ENCODE results near the gene RLN2. TPM values are rescaled to one million over a fixed set of nuclear protein-coding genes. Genes with fewer than 3 reads are reported as not detected.
"Not testable (repeated sequence)": the region's sequence is repeated elsewhere in the genome, so short reads cannot be mapped to it uniquely, and the experiment has no call there.

RLN2 gene
- polyA plus RNA-seq (2013, experiment 1 of 4): 2.5 TPM
- 3.8 TPM for polyA plus RNA-seq (2013, experiment 2 of 4)
- 2.7 TPM for polyA plus RNA-seq (2013, experiment 3 of 4)
- polyA plus RNA-seq (2013, experiment 4 of 4): 3.9 TPM

GRCh38 chr9:5303840-5304795 lies at the start of gene RLN2:
RLN2 (minus strand) TSS chr9:5304716; CDS start chr9:5304580, 136 bp downstream.
- WGBS, 2 experiments: 77 to 78% methylated on average over 15 of the region's 50 CpGs

GRCh38 chr9:5354184-5354583 lies 49.7 kb upstream of the RLN2 start:
- Histone ChIP-seq H3K27ac (ENCODE audit: insufficient read depth, low read depth, low read length, poor library complexity, severe bottlenecking) (no peak overlapping the region), H3K36me3 (ENCODE audit: control insufficient read depth, insufficient read depth, low read length) (no peaks in the 10 kb centered on the region), H3K4me3 (ENCODE audit: insufficient read depth, low read depth, low read length) (no peak overlapping the region), H3K4me1 (ENCODE audit: control insufficient read depth, insufficient read depth, low read length) (no peaks in the 10 kb centered on the region), H3K27me3 (ENCODE audit: control insufficient read depth, insufficient read depth, low read length, poor library complexity, severe bottlenecking) (no peaks in the 10 kb centered on the region), H3K9me3 (ENCODE audit: control insufficient read depth, low read length) (no peaks in the 10 kb centered on the region)
- 87 to 91% methylated on average over 2 of the region's 2 CpGs for WGBS, 2 experiments

More at GRCh38 chr9:5303840-5304795, at the start of gene RLN2:
- H3K4me1 ChIP-seq (ENCODE audit: control insufficient read depth, insufficient read depth, low read length); H3K27ac ChIP-seq (ENCODE audit: insufficient read depth, low read depth, low read length, poor library complexity, severe bottlenecking); H3K9me3 ChIP-seq (ENCODE audit: control insufficient read depth, low read length); H3K4me3 ChIP-seq (ENCODE audit: insufficient read depth, low read depth, low read length); H3K27me3 ChIP-seq (ENCODE audit: control insufficient read depth, insufficient read depth, low read length, poor library complexity, severe bottlenecking); H3K36me3 ChIP-seq (ENCODE audit: control insufficient read depth, insufficient read depth, low read length): not testable (repeated sequence)

- Histone ChIP-seq H3K27me3 (ENCODE audit: control insufficient read depth, insufficient read depth, low read length, poor library complexity, severe bottlenecking) (no peaks in the 10 kb centered on the region), H3K9me3 (ENCODE audit: control insufficient read depth, low read length) (no peaks in the 10 kb centered on the region), H3K4me1 (ENCODE audit: control insufficient read depth, insufficient read depth, low read length) (no peaks in the 10 kb centered on the region), H3K4me3 (ENCODE audit: insufficient read depth, low read depth, low read length) (no peak overlapping the region), H3K36me3 (ENCODE audit: control insufficient read depth, insufficient read depth, low read length) (no peaks in the 10 kb centered on the region), H3K27ac (ENCODE audit: insufficient read depth, low read depth, low read length, poor library complexity, severe bottlenecking) (no peak overlapping the region)
- WGBS, 2 experiments: 86 to 100% methylated on average over 1 of the region's 1 CpG
These were observed 48.2 kb upstream of the RLN2 start for GRCh38 chr9:5352637-5353248.

GRCh38 chr9:5338992-5339981 lies 34.8 kb upstream of the RLN2 start, which contains the start of gene RLN1:
RLN1 (minus strand) TSS chr9:5339876; CDS start chr9:5339746, 130 bp downstream.
- H3K36me3 ChIP-seq (ENCODE audit: control insufficient read depth, insufficient read depth, low read length); H3K4me1 ChIP-seq (ENCODE audit: control insufficient read depth, insufficient read depth, low read length); H3K27ac ChIP-seq (ENCODE audit: insufficient read depth, low read depth, low read length, poor library complexity, severe bottlenecking); H3K9me3 ChIP-seq (ENCODE audit: control insufficient read depth, low read length); H3K27me3 ChIP-seq (ENCODE audit: control insufficient read depth, insufficient read depth, low read length, poor library complexity, severe bottlenecking); H3K4me3 ChIP-seq (ENCODE audit: insufficient read depth, low read depth, low read length): not testable (repeated sequence)
- WGBS, 2 experiments: 47 to 48% methylated on average over 14 of the region's 50 CpGs

- no peaks in the 10 kb centered on the region for H3K4me1 ChIP-seq (ENCODE audit: control insufficient read depth, insufficient read depth, low read length)
- 89 to 91% methylated on average over 3 of the region's 4 CpGs for WGBS, 2 experiments
- no peaks in the 10 kb centered on the region for H3K27me3 ChIP-seq (ENCODE audit: control insufficient read depth, insufficient read depth, low read length, poor library complexity, severe bottlenecking)
- no peak overlapping the region for H3K27ac ChIP-seq (ENCODE audit: insufficient read depth, low read depth, low read length, poor library complexity, severe bottlenecking)
- no peak overlapping the region for H3K4me3 ChIP-seq (ENCODE audit: insufficient read depth, low read depth, low read length)
- H3K36me3 ChIP-seq (ENCODE audit: control insufficient read depth, insufficient read depth, low read length): no peaks in the 10 kb centered on the region
- H3K9me3 ChIP-seq (ENCODE audit: control insufficient read depth, low read length): no peaks in the 10 kb centered on the region
These were observed 32.2 kb upstream of the RLN2 start for GRCh38 chr9:5336688-5337087.

- H3K27ac ChIP-seq (ENCODE audit: insufficient read depth, low read depth, low read length, poor library complexity, severe bottlenecking); H3K27me3 ChIP-seq (ENCODE audit: control insufficient read depth, insufficient read depth, low read length, poor library complexity, severe bottlenecking); H3K4me1 ChIP-seq (ENCODE audit: control insufficient read depth, insufficient read depth, low read length); H3K36me3 ChIP-seq (ENCODE audit: control insufficient read depth, insufficient read depth, low read length); H3K4me3 ChIP-seq (ENCODE audit: insufficient read depth, low read depth, low read length); H3K9me3 ChIP-seq (ENCODE audit: control insufficient read depth, low read length): not testable (repeated sequence)
- WGBS, 2 experiments: 83 to 95% methylated on average over 3 of the region's 3 CpGs
These were observed 26.8 kb upstream of the RLN2 start for GRCh38 chr9:5331276-5331675.

GRCh38 chr9:5326893-5327548 lies 22.5 kb upstream of the RLN2 start:
- 38 to 39% methylated on average over 10 of the region's 10 CpGs for WGBS, 2 experiments
- Histone ChIP-seq H3K27ac (ENCODE audit: insufficient read depth, low read depth, low read length, poor library complexity, severe bottlenecking) (no peak overlapping the region), H3K27me3 (ENCODE audit: control insufficient read depth, insufficient read depth, low read length, poor library complexity, severe bottlenecking) (no peaks in the 10 kb centered on the region), H3K4me3 (ENCODE audit: insufficient read depth, low read depth, low read length) (no peak overlapping the region), H3K36me3 (ENCODE audit: control insufficient read depth, insufficient read depth, low read length) (no peaks in the 10 kb centered on the region), H3K4me1 (ENCODE audit: control insufficient read depth, insufficient read depth, low read length) (no peaks in the 10 kb centered on the region), H3K9me3 (ENCODE audit: control insufficient read depth, low read length) (no peaks in the 10 kb centered on the region)

GRCh38 chr9:5326187-5326586 lies 21.7 kb upstream of the RLN2 start:
- Histone ChIP-seq H3K27ac (ENCODE audit: insufficient read depth, low read depth, low read length, poor library complexity, severe bottlenecking) (no peak overlapping the region), H3K36me3 (ENCODE audit: control insufficient read depth, insufficient read depth, low read length) (no peaks in the 10 kb centered on the region), H3K4me1 (ENCODE audit: control insufficient read depth, insufficient read depth, low read length) (no peaks in the 10 kb centered on the region), H3K4me3 (ENCODE audit: insufficient read depth, low read depth, low read length) (no peak overlapping the region), H3K9me3 (ENCODE audit: control insufficient read depth, low read length) (no peaks in the 10 kb centered on the region), H3K27me3 (ENCODE audit: control insufficient read depth, insufficient read depth, low read length, poor library complexity, severe bottlenecking) (no peaks in the 10 kb centered on the region)

GRCh38 chr9:5321601-5322000 lies 17.1 kb upstream of the RLN2 start:
- not testable (repeated sequence) for H3K4me1 ChIP-seq (ENCODE audit: control insufficient read depth, insufficient read depth, low read length); H3K27me3 ChIP-seq (ENCODE audit: control insufficient read depth, insufficient read depth, low read length, poor library complexity, severe bottlenecking); H3K36me3 ChIP-seq (ENCODE audit: control insufficient read depth, insufficient read depth, low read length); H3K4me3 ChIP-seq (ENCODE audit: insufficient read depth, low read depth, low read length); H3K27ac ChIP-seq (ENCODE audit: insufficient read depth, low read depth, low read length, poor library complexity, severe bottlenecking); H3K9me3 ChIP-seq (ENCODE audit: control insufficient read depth, low read length)
- WGBS, 2 experiments: no CpG with 5 or more reads among the region's 1 CpG
